Lower leg skin (tissue), 4 donors: ENCODE results near the gene IL2RA. TPM values are rescaled to one million over a fixed set of nuclear protein-coding genes. Genes with fewer than 3 reads are reported as not detected.

Source experiments
- DNase-seq, 2 donors: peaks; one replicate each; pipeline ENCODE4 v3.0.0-alpha.2; 2019; ENCODE audit warnings: low spot score in 2 of 2
- H3K4me3 ChIP-seq: fragments of 200-600 bp; sonication (generic); 2 replicates; pipeline ENCODE4 v1.5.1; 2017; ENCODE audit warnings: mild to moderate bottlenecking, low read depth; ENCODE audit not compliant: poor library complexity, severe bottlenecking
- CTCF ChIP-seq, 3 donors: fragments of 450-650 bp; IDR thresholded peaks; one replicate each; pipeline ENCODE4 v1.5.1; 2016; ENCODE audit warnings: antibody characterized with exemption in 3 of 3, mild to moderate bottlenecking in 3 of 3, moderate library complexity in 2 of 3
- POLR2A ChIP-seq, 2 donors: fragments of 450-650 bp; IDR thresholded peaks; one replicate each; pipeline ENCODE4 v1.6.1; 2016 to 2017; ENCODE audit warnings: antibody characterized with exemption in 2 of 2, mild to moderate bottlenecking in 1 of 2, moderate library complexity in 1 of 2
- WGBS, 2 donors: methylation state at CpG; one replicate each; pipeline ENCODE4 v1.1.5; 2018; 5-methylcytosine and 5-hydroxymethylcytosine counted together
- intact Hi-C: fragments of 100-400 bp; cut with DNase I; formaldehyde crosslinking; loops from one replicate; pipeline ENCODE4 v1.15.0; 2023; ENCODE audit warnings: low total_unique reads
- total RNA-seq, 4 donors: library from RNA; depleted of rRNA; stranded (reverse); fragments of >200 nt; gene quantifications; one replicate each; pipeline ENCODE4 v1.1.0, GENCODE V29; 2016

IL2RA gene
- total RNA-seq, 4 donors from 2014 or later, result 0.10 to 1.3 TPM; not detected in 2

GRCh38 chr10:5973069-5973468, 89.1 kb downstream of the IL2RA start:
- TF ChIP-seq POLR2A (IDR thresholded peaks at IDR 0.05), result no peak
- no peak for TF ChIP-seq CTCF (IDR thresholded peaks at IDR 0.05)
- intact Hi-C loops, result no loop called here
- 94 to 98% methylated on average over 4 of the region's 4 CpGs for WGBS, 2 donors
- DNase-seq, result no peak
- H3K4me3 ChIP-seq, result no peak overlapping the region

GRCh38 chr10:5971886-5972285, 90.3 kb downstream of the IL2RA start:
- intact Hi-C loops, result no loop called here
- DNase-seq, result peak in 1 of 2 donors; percentile 61
- WGBS, 2 donors, result 43 to 47% methylated on average over 4 of the region's 4 CpGs
- TF ChIP-seq POLR2A (IDR thresholded peaks at IDR 0.05) (no peak), CTCF (IDR thresholded peaks at IDR 0.05) (no peak)
- no peak overlapping the region for H3K4me3 ChIP-seq

GRCh38 chr10:5971315-5971832, 90.8 kb downstream of the IL2RA start:
- no peak for TF ChIP-seq CTCF (IDR thresholded peaks at IDR 0.05)
- TF ChIP-seq POLR2A (IDR thresholded peaks at IDR 0.05), result no peak
- peak in 1 of 2 donors; percentile 68 for DNase-seq
- H3K4me3 ChIP-seq, result no peak overlapping the region
- intact Hi-C loops, result no loop called here
- 37 to 38% methylated on average over 8 of the region's 8 CpGs for WGBS, 2 donors

DNA sequence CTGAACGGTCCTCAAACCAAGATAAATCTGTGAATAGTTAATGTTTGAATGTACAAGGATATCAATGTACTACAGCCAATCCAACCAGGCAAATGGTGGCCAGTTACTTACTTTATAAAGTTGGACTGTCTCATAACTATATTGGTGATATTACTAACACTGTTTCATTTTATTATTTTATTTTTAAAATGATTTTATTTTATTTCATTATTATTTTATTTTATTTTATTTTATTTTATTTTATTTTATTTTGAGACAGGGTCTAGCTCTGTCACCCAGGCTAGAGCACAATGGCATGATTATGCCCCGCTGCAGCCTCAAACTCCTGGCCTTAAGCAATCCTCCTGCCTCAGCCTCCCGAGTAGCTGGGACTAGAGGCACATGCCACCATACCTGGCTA, 91.6 kb downstream of the IL2RA start:
- no peak for TF ChIP-seq POLR2A (IDR thresholded peaks at IDR 0.05)
- no peak for TF ChIP-seq CTCF (IDR thresholded peaks at IDR 0.05)
- peak in 1 of 2 donors; percentile 12 for DNase-seq
- 86% methylated on average over 3 of the region's 3 CpGs for WGBS, 2 donors
- H3K4me3 ChIP-seq, result no peak overlapping the region
- intact Hi-C loops, result no loop called here

DNA sequence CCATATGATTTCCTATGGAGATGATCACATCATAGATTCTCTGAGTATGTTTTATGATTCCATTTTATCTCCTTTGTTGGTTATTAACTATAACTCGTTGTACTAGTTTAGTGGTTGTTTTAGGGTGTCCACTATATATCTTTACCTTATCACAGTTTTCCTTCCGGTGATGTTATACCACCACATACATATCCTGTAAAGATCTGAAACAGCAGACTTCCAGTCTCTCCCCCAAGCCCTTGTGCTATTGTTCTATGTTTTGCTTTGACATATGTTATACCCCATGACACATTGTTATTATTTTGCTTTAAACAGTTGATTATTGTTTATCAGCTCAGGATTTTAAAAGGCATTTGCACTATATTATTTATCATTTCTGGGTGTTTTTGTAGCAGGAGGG, 92.1 kb downstream of the IL2RA start:
- no peak for TF ChIP-seq CTCF (IDR thresholded peaks at IDR 0.05)
- TF ChIP-seq POLR2A (IDR thresholded peaks at IDR 0.05), result no peak
- intact Hi-C loops, result no loop called here
- no peak overlapping the region for H3K4me3 ChIP-seq
- 88 to 90% methylated on average over 2 of the region's 2 CpGs for WGBS, 2 donors
- no peak for DNase-seq
